ENCODE results near the gene MCM5.
"Not testable (repeated sequence)": the region's sequence is repeated elsewhere in the genome, so short reads cannot be mapped to it uniquely, and the experiment has no call there.

Gene MCM5

DNA sequence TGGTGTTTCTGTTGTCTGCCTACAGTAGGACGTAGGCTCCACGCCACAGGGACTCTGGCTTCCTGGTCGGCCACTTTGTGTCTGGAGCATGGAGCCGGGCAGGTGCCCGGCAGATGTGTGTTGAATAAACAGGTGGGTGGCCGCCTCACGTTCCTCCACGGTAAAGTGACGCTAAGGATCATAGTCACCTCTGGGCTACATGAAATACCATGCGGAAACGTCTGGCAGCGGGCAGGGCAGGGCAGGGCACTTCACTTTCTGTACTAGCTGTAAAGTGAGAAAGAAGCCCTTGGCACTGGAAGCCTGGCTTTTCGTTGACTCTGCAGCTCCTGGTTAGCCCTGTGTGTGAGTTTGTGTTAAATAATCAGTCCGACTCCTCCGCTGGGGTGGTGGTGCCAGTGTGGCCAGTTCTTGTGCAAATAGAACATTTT lies 52.4 kb downstream of the MCM5 start:
- DNase-seq (ENCODE audit: low read depth), result no peak

DNA sequence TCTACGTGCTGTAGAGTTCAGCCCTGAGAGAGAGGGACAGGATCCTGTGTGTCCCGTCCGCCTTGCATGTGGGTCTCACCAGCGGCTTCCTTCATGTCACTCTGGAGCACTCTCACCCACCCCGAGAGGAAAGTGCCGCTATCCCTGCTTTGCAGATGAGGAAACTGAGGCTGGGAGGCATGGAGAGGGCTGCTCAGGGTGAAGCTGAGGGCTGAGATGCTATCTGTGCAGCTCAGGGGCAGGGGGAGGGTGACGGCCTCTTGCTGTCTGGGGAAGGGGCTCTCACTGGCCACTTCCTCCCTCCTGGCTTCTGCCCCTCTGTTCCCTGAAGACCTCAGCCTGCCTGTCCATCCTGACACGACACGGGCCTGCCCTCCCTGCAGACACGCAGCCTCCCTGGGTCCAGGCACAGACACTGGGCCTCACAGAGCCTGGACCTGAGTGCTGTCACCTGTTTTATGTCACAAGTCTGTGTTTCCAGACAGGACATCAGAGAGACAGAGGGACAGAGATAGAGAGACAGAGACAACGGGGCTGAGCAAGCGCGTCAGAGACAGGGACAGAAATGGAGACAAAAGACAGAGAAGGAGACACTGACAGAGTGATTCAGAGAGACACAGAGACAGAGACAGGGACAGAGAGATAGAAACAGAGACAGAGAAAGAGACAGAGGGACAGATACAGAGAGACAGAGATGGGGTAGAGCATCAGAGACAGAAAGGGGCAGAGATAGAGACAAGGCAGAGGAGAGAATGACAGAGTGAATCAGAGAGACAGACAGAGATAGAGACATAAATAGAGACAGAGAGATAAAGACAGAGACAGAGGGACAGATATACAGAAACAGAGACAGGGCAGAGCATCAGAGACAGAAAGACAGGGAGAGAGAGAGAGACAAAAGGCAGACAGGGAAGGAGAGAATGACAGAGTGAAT lies 53.1 kb downstream of the MCM5 start:
- no peak for DNase-seq (ENCODE audit: low read depth)

DNA sequence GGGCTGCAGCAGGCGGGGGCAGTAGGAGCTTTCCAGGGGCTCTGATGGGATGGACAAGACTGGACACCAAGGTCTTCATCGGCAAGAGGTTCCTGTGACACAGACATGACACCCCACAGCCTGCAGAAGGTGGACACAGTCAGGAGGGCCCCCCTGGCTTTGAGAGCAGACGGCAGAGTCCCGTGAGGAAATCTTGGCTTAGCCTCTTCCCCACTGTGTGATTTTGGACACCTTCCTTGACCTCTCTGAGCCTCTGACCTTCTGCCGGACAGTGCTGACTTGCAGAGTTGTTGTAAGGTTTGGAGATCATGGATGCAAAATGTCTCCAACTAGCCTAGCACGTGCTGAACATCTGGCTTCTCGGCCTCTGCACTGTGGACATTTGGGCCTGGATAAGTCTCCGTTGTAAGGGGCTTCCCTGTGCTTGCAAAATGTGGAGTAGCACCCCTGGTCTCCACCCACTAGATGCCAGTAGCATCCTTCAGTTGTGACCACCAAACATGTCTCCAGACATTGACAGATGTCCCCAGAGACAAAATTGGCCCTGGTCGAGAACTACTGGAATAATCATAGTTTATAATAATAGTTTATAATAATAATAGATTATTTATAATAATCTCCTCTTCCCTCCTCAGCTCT lies 54.6 kb downstream of the MCM5 start:
- peak; percentile 29 for DNase-seq (ENCODE audit: low read depth)

DNA sequence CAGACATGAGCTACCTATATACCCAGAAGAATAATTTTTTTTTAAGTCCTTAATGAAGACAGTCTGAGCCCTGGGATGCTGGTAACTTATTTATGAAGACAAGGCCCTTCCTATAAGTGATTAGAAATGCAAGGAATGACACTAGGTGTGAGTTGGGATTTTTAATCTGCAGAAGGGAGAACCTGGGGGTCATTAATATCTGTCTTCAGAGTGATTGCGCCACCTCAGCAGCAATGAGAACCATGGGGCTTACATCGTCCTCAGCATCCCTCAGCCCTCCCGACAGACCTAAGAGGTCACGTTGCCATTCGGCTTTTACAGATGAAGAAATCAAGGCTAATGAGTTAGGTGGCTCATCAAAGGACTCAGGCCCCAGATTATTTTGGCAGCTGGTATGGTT lies 55.6 kb downstream of the MCM5 start:
- no peak for DNase-seq (ENCODE audit: low read depth)

DNA sequence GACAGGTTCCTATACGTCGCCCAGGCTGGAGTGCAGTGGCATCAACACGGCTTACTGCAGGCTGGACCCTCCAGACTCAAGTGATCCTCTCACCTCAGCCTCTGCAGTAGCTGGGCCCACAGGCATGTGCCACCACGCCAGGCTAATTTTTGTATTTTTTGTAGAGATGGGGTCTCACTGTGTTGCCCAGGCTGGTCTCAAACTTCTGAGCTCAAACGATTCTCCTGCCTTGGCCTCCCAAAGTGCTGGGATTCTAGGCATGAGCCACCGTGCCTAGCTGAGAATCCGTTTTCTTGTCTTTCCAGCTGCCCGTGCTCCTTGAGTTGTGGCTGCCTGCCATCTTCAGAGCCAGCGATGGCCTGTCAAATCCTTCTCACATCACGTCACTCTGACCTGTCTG lies 56.8 kb downstream of the MCM5 start:
- no peak for DNase-seq (ENCODE audit: low read depth)

DNA sequence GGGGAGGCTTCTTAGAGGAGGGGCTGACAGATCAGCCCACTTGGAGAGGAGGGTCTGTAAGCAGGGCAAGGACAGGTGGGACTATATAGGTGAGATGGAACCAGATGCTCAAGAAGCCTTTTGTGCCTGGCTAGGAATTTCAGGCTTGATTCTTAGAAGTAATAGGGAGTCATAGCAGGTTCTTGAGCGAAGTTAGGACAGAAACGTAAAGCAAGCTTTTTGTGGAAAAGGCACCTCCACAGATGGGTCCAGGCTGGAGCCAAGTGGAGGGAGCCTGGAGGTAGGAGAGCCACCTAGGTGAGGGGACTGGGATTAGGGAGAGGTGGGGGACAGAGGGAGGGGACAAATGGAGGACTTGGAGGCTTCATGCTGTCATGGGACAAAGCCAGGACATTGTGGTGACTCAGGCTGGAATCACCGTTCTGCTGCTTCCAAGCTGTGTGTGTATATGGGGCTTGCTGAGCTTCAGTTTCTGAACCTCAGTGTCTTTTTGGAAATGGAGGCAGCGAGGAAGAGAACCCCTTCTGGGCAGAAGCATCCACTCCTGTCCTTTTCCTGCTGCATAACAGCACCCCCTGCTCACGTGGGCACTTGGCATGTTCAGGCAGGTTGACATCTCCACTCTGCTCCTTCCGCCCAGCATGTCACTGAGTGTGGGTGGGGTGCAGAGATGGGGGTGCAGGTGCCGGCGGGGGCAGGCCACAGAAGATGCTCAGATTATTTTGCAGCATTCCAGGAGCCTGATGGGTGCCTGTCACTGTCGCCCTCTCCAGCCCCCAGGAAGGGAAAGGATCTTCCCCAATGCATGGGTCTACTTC lies 58.0 kb downstream of the MCM5 start:
- DNase-seq (ENCODE audit: low read depth), result peak; percentile 41

DNA sequence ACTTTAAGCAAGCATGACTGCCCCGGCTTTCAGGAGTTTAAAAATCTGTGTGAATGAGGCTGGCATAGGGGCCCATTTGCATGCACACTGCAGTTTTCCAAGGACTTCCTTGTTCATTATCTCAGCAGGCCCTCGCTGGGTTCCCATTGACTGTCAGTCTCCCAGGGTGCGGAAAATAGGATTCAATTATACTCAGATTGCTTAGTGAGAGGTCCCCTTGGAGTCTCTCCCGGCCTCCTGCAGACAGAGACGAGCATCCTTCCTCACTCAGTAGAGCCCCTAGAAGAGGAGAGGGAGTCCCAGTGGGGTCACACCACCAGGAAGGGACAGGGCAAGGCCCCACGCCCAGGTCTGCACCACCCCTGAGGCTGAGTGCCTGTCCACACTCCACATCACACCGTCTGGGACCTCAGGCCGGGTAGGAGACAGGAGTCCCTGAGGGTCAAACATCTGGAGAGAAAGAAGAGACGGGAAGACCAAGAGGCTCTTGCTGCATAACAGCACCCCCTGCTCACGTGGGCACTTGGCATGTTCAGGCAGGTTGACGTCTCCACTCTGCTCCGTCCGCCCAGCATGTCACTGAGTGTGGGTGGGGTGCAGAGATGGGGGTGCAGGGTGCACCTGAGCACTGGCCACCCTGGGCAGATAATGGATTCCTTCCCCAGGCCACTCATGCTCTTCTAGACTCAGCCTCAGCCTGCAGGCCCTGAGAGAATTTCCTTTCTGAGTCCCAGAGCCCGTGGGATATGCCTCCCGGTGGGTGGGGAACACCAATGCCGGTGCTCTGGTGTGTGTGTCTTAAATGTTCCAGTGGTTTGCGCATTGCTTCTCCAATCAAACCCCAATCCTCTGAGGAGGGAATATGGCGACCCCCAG lies 58.8 kb downstream of the MCM5 start:
- no peak for DNase-seq (ENCODE audit: low read depth)

DNA sequence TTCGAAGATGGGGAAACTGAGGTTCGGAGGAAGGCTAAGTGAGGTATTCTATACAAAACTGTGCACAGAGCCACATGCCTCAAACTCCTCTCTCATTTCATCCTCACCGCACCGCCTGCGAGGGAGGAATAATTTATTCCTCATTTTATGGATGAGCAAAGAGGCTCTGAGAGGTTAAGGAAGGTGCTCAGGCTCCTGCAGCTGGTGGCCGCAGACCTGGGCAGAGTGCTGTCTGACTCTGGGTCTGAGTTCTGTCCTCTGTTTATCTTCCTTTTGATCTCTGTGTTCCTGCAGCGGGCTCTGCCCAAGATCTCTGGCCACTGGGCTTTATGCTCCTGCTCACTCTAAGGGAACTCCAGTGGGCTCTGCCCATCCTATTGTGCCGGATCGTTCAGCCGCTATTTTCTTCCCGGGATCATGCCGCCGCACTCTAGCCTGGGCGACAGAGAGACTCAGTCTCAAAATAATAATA lies 59.5 kb downstream of the MCM5 start:
- DNase-seq (ENCODE audit: low read depth), result no peak

DNA sequence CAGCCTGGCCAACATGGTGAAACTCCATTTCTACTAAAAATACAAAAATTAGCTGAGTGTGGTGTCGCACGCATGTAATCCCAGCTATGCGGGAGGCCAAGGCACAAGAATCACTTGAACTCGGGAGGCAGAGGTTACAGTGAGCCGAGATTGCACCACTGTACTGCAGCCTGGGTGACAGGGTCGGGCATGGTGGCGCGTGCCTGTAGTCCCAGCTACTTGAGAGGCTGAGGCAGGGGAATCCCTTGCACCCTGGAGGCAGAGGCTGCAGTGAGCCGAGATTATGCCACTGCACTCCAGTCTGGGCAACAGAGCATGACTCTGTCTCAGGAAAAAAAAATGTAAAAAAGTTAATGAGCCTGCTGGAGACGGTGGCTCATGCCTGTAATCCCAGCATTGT lies 60.0 kb downstream of the MCM5 start:
- not testable (repeated sequence) for DNase-seq (ENCODE audit: low read depth)

DNA sequence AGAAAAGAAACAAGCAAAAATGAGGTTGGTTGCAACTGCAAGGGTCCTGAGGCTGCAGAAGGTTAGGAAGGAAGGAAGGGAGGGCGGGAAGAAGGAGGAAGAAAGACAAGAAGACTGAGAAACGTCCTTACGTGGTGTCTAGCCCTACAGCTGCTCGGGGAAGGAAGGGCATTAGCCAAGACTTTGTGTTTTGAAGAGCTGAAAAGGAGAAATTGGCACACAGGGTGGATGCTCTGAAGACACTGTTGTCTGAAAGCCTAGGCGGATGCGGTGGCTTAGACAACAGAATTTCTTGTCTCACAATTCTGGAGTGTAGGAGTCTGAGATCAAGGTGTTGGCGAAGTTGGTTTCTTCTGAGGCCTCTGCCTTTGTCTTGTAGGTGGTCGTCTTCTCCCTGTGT lies 60.7 kb downstream of the MCM5 start:
- DNase-seq (ENCODE audit: low read depth), result no peak

DNA sequence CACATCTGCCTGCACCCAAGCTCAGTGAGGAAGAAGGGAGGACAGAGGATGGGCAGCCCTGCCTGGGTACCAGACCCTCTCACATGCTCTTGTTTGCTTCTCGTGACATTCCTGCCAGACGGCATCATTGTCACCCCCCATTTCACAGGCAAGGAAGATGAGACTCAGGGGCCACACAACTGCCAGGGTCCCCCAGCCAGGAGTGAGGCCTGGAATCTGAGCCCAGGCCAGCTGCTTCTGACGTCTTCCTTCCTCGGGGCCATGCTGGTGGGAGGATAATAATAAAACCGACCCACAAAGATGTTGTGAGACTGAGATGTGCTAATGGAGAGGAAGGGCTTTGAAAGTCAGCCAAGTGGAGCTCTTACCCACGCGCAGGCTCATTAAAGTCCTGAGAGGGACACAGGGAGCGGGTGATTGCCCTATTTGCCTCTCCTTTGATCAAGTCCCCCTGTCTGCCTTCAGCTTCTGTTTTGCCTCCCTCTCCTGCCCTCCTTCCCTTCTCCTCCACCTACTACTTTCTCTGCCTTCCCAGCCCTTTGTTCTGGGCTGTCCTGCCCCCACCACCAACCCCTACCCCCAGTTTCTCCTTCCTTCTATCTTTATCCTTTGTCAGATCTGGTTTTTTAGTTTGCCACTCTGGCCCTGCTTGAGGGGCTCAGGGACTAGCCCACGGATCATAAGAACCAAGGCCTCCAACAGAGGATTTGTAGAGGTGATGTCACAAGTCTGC lies 62.7 kb downstream of the MCM5 start:
- no peak for DNase-seq (ENCODE audit: low read depth)

DNA sequence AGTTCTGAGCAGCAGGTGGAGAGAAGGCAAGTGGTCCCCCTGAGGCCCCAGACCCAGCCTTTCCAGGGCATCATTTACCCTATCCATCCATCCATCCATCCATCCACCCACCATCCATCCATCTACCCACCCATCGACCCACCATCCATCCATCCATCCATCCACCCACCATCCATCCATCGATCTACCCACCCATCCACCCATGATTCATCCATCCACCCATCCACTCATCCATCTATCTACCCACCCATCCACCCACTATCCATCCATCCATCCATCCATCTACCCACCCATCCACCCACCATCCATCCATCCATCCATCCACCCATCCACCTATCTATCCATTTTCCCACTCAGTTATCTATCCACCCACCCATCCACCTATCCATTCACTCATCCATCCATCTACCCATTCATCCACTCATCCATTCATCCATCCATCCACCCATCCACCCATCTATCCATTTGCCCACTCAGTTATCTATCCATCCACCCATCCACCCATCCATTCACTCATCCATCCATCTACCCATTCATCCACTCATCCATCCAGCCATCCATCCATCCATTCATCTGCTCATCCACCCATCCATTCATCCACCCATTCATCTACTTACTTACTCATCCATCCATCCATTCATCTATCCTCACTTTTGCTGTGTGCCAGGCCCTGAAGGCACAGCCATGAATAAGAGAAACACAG lies 63.4 kb downstream of the MCM5 start:
- no peak for DNase-seq (ENCODE audit: low read depth)

DNA sequence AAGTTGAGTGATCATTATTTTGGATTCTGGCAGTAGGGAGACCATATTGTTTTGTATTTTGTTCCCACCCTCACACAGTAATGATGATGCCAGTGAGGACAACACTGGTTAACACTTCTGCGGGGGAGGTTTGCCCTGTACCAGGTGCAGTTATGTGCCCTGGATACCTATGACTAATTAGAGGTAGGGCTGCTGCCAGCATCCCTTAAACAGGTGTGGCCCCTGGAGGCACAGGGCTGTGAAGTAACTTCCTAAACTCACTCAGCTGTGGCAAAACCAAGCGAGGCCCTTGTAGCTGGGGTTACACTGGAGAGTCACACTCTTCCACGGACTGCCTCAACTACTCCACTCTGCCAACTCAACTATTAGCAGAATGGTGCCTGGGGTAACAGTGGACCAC lies 64.5 kb downstream of the MCM5 start:
- no peak for DNase-seq (ENCODE audit: low read depth)

DNA sequence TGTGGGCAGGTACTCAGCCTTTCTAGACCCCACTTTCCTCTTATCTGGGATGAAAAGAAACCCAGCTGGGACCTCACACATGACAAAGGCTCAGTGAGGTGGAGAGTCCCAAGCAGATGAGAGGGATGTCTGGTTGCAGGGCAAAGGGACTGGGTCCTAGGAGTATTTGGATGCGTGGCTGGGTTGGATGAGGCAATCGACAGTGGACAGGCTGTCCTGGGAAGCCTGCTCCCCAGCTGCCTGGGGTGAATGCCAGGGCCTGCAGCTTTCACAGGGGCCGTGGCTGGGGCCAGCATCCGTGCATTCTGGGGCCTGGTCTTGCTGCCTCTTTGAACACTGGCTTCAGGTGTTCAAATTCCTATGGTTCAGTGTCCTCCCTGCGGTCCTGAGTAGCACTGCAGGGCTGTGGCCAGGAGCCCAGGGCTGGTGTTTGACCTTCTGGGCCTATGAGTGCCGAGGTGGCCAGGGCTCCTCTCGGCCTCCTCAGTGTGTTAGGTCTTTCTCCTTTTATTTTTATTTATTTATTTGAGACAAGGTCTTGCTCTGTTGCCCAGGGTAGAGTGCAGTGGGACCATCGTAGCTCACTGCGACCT lies 65.3 kb downstream of the MCM5 start:
- DNase-seq (ENCODE audit: low read depth), result no peak

DNA sequence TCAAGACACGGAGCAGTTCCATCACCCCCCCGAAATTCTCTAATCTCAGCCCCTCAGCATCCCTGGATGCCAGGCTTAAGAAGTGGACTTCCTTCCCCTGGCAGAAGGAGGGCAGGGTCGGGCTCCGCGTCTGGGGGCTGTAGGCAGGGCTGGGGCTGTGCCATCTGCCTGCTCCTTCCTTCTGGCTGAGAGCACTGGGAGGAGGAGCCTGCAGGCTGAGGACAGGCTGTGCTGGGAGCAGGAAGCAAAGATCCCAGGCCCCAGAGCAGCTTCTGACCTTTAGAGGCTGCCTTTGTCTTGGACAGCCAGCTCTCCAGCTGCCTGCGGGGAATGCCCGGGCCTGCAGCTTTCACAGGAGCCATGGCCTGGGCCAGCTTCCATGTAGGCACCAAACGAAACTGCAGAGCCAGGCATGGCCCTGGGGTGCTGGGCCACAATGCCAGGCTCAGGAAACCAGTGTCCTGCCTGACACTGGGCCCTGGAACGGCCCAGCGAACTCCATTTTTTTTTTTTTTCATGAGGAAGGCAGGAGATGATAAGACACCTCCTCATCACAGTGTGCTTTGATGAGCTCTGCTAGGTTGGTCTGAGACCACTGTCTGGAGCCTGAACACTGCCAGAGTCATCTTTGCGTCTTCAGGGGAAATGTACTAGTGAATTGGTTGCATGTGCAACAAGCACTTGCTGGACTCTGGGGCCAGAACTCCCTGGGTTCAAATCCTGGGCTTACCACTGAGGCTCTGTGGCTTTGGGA lies 67.9 kb downstream of the MCM5 start:
- peak; percentile 30 for DNase-seq (ENCODE audit: low read depth)

DNA sequence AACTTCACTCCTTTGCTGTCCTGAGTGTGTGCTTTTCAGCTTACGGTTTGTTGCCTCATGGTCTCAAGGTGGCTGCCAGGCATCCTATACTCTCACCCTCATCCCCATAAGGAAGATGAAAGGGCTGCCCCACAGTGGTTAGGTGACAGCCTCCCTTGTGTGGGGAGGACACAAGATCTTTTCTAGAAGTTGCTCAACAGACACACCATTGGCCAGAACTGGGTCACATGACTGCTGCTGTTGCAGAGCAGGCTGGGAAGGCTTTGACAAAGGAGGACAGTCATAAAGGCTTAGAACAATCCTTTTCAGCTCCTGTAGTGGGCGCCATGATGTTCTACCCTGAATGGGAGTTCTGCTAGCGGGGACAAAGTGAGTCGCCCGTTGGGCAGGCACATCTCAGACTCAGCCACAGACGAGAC lies 71.0 kb downstream of the MCM5 start:
- peak; percentile 67 for DNase-seq (ENCODE audit: low read depth)

DNA sequence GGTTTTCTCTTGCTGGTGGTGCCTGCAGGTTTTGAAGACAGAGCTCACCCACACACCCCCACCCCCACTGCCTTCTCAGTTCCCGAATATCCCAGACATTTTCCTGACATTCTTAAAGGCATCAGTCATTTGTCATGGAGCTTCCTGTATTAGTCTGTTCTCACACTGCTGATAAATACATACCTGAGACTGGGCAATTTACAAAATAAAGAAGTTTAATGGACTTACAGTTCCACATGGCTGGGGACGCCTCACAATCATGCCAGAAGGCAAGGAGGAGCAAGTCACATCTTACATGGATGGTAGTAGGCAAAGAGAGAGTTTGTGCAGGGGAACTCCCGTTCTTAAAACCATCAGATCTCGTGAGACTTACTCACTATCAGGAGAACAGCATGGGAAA lies 71.6 kb downstream of the MCM5 start:
- peak; percentile 60 for DNase-seq (ENCODE audit: low read depth)

DNA sequence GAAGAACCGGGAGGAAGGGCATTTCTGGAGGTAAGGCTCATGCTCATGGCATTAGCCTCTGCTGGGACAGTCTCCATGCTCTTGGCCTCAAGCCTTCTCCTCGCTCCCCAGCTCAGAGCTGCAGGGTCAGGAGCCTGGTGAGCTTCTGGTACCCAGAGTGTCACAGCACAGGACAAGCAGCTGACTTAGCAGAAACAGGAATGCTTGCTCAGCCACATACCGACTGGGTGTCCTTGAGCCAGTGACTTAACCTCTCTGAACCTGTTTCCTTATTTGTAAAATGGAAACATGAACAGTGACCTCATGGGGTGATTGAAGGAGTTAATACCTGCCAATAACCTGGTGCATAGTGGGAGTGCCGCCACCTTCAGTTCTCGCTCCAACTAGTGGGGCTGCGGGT lies 72.5 kb downstream of the MCM5 start:
- DNase-seq (ENCODE audit: low read depth), result no peak

DNA sequence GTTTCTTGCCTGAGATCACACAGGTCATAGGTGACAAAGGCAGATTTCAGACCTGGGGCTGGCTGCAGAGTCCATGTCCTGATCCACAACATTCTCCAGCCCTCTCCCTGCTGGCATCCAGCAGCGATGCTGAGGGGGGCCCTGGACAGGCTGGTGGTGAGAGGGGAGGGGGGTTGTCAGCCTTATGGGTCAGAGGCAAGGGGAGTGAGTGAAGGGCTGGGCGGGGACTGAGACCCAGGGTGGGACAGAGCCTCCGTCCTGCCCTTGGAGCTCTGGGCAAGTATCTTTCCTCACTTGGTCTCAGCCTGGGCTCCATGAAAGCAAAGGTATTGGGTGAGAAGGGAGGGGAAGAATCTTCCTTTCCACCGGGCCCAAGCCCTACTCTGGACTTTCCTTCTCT lies 74.0 kb downstream of the MCM5 start:
- no peak for DNase-seq (ENCODE audit: low read depth)

Data from ELR (cell line).